A673 (cell line): ENCODE measurements around the gene TUBGCP3. TPM values are rescaled to one million over a fixed set of nuclear protein-coding genes. Genes with fewer than 3 reads are reported as not detected.

Experiments used
- BruUV-seq: library from RNA; stranded (reverse); fragments of 400-500 nt; replicated peaks from 2 replicates; lab custom pipeline; 2021; lab: Mats Ljungman, UMichigan
- CTCF ChIA-PET: fragments of 300-600 bp; sonication (Branson Sonifier 250); formaldehyde crosslinking; loops from one replicate; lab custom pipeline; 2022; ENCODE audit warnings: antibody characterized with exemption; lab: Charles Lee
- POLR2A ChIA-PET: fragments of 300-600 bp; sonication (Branson Sonifier 250); formaldehyde crosslinking; loops from one replicate; lab custom pipeline; 2022; ENCODE audit warnings: antibody characterized with exemption; ENCODE audit not compliant: low non-redundant PET; lab: Charles Lee
- DNase-seq: peaks from one replicate; pipeline ENCODE4 v3.0.0-alpha.2; 2015; ENCODE audit warnings: low spot score
- H3K27ac ChIP-seq: fragments of 200-600 bp; sonication (generic); 2 replicates; pipeline ENCODE4 v1.5.1; 2016; ENCODE audit warnings: mixed run types, low read depth, mild to moderate bottlenecking, mixed read lengths, antibody characterized with exemption, low read length; ENCODE audit not compliant: poor library complexity, severe bottlenecking
- H3K27me3 ChIP-seq: fragments of 200-600 bp; sonication (generic); replicated peaks from 2 replicates; pipeline ENCODE4 v1.6.1; 2017; ENCODE audit warnings: mixed run types, low read depth, mild to moderate bottlenecking, mixed read lengths, antibody characterized with exemption, low read length; ENCODE audit not compliant: insufficient read depth, poor library complexity
- H3K36me3 ChIP-seq: fragments of 200-600 bp; sonication (generic); 2 replicates; pipeline ENCODE4 v1.6.1; 2016; ENCODE audit warnings: mixed run types, mild to moderate bottlenecking, mixed read lengths, antibody characterized with exemption, low read length; ENCODE audit not compliant: insufficient read depth, poor library complexity, severe bottlenecking
- H3K4me1 ChIP-seq: fragments of 200-600 bp; sonication (generic); 2 replicates; pipeline ENCODE4 v1.6.1; 2017; ENCODE audit warnings: mixed run types, mild to moderate bottlenecking, mixed read lengths, antibody characterized with exemption, low read length; ENCODE audit not compliant: insufficient read depth, poor library complexity, severe bottlenecking
- H3K4me3 ChIP-seq: fragments of 200-600 bp; sonication (generic); 2 replicates; pipeline ENCODE4 v1.5.1; 2016; ENCODE audit warnings: low read depth, mixed run types, mild to moderate bottlenecking, mixed read lengths, low read length; ENCODE audit not compliant: poor library complexity, severe bottlenecking
- H3K9me3 ChIP-seq: fragments of 200-600 bp; sonication (generic); 2 replicates; pipeline ENCODE4 v1.6.1; 2016; ENCODE audit warnings: mixed run types, low read depth, mild to moderate bottlenecking, mixed read lengths, antibody characterized with exemption, low read length; ENCODE audit not compliant: poor library complexity, severe bottlenecking
- EZH2 ChIP-seq: fragments of 200-600 bp; sonication (generic); IDR thresholded peaks from 2 replicates; pipeline ENCODE4 v1.6.1; 2017; ENCODE audit warnings: borderline replicate concordance, low read depth, mild to moderate bottlenecking, mixed read lengths, antibody characterized with exemption, low read length; ENCODE audit not compliant: poor library complexity, severe bottlenecking
- intact Hi-C: fragments of 100-400 bp; cut with micrococcal nuclease; formaldehyde crosslinking; loops from one replicate; pipeline ENCODE4 v1.10.0; 2022; ENCODE audit not compliant: unreplicated experiment
- total RNA-seq: library from RNA; stranded (reverse); gene quantifications from 2 replicates; pipeline ENCODE4 v1.2.3, GENCODE V29; 2021
- TF ChIP-seq, protein P1 (sequence below): fragments of 300-800, 200-600 bp; sonication (generic); conservative IDR thresholded peaks from 2 replicates; pipeline ENCODE4 v1.5.1; 2017; ENCODE audit warnings: low read depth, mild to moderate bottlenecking, antibody characterized with exemption, low read length, moderate library complexity, mixed read lengths

TUBGCP3 gene
- total RNA-seq, 1 experiment from 2014 or later: 61.4 TPM

DNA sequence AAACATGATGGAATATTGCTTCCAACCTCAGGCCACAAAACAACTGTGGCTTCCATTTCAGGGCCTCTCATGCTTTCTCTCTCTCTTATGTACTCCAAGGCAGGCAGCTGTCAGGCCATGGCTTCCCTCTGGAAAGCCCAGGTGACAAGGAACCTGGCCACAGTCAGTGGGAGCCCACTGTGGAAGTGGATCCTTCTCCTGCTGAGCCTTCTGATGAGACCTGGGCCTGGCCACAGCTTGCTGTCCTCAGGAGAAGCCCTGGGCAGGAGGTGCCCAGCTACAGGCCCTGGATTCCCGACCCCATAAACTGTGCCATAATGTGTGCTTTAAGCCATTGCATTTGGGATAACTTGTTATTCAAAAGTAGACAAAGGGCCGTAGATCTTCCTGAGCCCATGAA, 140.6 kb downstream of the TUBGCP3 start:
- DNase-seq: no peak
- ChIA-PET POLR2A (no interaction called here), CTCF (no interaction called here)
- H3K27ac ChIP-seq: no peak overlapping the region
- no peak for TF ChIP-seq EZH2
- TF ChIP-seq, protein P1, sequence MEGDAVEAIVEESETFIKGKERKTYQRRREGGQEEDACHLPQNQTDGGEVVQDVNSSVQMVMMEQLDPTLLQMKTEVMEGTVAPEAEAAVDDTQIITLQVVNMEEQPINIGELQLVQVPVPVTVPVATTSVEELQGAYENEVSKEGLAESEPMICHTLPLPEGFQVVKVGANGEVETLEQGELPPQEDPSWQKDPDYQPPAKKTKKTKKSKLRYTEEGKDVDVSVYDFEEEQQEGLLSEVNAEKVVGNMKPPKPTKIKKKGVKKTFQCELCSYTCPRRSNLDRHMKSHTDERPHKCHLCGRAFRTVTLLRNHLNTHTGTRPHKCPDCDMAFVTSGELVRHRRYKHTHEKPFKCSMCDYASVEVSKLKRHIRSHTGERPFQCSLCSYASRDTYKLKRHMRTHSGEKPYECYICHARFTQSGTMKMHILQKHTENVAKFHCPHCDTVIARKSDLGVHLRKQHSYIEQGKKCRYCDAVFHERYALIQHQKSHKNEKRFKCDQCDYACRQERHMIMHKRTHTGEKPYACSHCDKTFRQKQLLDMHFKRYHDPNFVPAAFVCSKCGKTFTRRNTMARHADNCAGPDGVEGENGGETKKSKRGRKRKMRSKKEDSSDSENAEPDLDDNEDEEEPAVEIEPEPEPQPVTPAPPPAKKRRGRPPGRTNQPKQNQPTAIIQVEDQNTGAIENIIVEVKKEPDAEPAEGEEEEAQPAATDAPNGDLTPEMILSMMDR: no peak
- H3K27me3 ChIP-seq: peaks cover 12% of the 10 kb centered on the region
- H3K4me1 ChIP-seq: no peaks in the 10 kb centered on the region
- H3K9me3 ChIP-seq: no peaks in the 10 kb centered on the region
- BruUV-seq: no TSS peak
- no peaks in the 10 kb centered on the region for H3K36me3 ChIP-seq
- intact Hi-C loops: loop anchor here (2.0 kb wide), 1 partner anchor 159 kb away; no protein-coding TSS in a partner anchor
- H3K4me3 ChIP-seq: no peak overlapping the region

DNA sequence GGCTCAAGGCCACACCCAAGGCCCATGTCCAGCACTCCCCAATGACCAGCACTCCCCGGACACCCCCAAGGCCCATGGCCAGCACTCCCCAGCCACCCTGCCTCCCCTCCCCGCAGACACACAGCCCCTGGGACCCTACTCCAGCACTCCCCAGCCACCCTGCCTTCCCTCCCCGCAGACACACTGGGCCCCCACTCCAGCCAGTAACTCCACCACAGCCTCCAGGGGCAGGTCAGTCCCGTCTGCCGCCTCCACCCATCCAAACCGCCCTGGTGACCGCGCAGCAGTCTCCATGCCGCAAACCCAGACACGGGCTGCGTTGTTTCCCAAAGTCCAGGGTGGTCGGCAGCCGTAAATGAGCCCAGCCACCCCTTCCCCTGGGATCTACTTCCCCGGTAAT, 141.1 kb downstream of the TUBGCP3 start:
- POLR2A ChIA-PET: no interaction called here
- BruUV-seq: no TSS peak
- intact Hi-C loops: loop anchor here (2.0 kb wide), 1 partner anchor 160 kb away; no protein-coding TSS in a partner anchor

DNA sequence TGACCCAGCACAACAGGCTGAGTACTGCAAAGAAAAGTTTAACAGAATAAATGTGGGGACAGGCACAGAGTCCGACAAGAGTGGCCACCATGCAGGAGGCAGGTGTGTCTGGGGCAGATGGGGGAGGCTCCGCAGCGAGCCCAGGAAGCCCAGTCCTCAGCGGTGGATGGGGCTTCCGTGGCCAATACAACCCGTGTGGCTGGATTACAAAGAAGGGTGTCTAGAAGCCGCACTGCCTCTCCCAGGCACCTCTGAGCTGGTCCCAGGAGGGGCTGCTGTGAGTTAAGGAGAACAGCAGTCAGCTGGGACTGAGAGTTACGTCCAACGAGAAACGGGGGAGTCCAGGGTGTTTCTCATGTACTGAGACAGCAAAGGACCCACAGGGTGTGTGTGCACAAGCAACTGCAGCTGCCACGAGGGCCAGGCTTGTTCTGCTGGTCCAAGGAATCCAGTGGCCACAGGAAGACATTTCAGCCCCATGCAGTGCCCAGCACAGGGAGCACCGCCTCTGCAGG, 141.5 kb downstream of the TUBGCP3 start:
- H3K27ac ChIP-seq: no peak overlapping the region
- TF ChIP-seq EZH2: no peak
- TF ChIP-seq, protein P1: no peak
- no peaks in the 10 kb centered on the region for H3K4me1 ChIP-seq
- DNase-seq: no peak
- CTCF ChIA-PET: interaction anchor here (0.6 kb wide), 1 partner anchor 351 kb away, joined by 3 read pairs; no protein-coding TSS in a partner anchor
- intact Hi-C loops: loop anchor here (2.0 kb wide), 1 partner anchor 160 kb away; no protein-coding TSS in a partner anchor
- no TSS peak for BruUV-seq
- H3K4me3 ChIP-seq: no peak overlapping the region
- H3K27me3 ChIP-seq: peaks cover 12% of the 10 kb centered on the region
- no peaks in the 10 kb centered on the region for H3K36me3 ChIP-seq
- H3K9me3 ChIP-seq: no peaks in the 10 kb centered on the region
- POLR2A ChIA-PET: no interaction called here

More for the DNA sequence above, 141.1 kb downstream of the TUBGCP3 start:
- no peak overlapping the region for H3K27ac ChIP-seq
- no peaks in the 10 kb centered on the region for H3K9me3 ChIP-seq
- no peaks in the 10 kb centered on the region for H3K36me3 ChIP-seq
- no peaks in the 10 kb centered on the region for H3K4me1 ChIP-seq
- CTCF ChIA-PET: no interaction called here
- peaks cover 12% of the 10 kb centered on the region for H3K27me3 ChIP-seq
- no peak for TF ChIP-seq EZH2
- TF ChIP-seq, protein P1: no peak
- no peak overlapping the region for H3K4me3 ChIP-seq
- no peak for DNase-seq
